Body of pancreas (tissue), 4 donors: ENCODE results near the gene PTPRN2.

Experiments
- CTCF ChIP-seq, 7 experiments: fragments of 450-650 bp in 4 of 7; fragments of 200-600 bp in 3 of 7; sonication (generic) in 3 of 7; IDR thresholded peaks; one replicate each; pipeline ENCODE4 v1.5.1; 2016 to 2019; ENCODE audit warnings: antibody characterized with exemption in 7 of 7
- POLR2A ChIP-seq, 3 donors: fragments of 450-650 bp; IDR thresholded peaks; one replicate each; pipeline ENCODE4 v1.6.1; 2016; ENCODE audit warnings: antibody characterized with exemption in 3 of 3, mild to moderate bottlenecking in 2 of 3

GRCh38 chr7:158450476-158451124 is 137.0 kb downstream of the PTPRN2 start:
- TF ChIP-seq CTCF (IDR thresholded peaks at IDR 0.05) (no peak), POLR2A (IDR thresholded peaks at IDR 0.05) (no peak)
